Upper lobe of right lung (tissue), 1 donor: ENCODE results near the gene LHCGR. TPM values are rescaled to one million over a fixed set of nuclear protein-coding genes. Genes with fewer than 3 reads are reported as not detected.

Source experiments
- ATAC-seq: fragments of 200-7000 bp; cut with Tn5 transposase; one replicate; pipeline ENCODE4 v1.9.1; 2020; ENCODE audit warnings: mild to moderate bottlenecking, moderate library complexity
- DNase-seq: peaks from one replicate; pipeline ENCODE4 v3.0.0-alpha.2; 2020
- H3K27ac ChIP-seq: fragments of 200-600 bp; one replicate; pipeline ENCODE4 v1.8.0; 2022
- H3K27me3 ChIP-seq: fragments of 200-600 bp; one replicate; pipeline ENCODE4 v1.8.0; 2022; ENCODE audit warnings: mild to moderate bottlenecking
- H3K36me3 ChIP-seq: fragments of 200-600 bp; one replicate; pipeline ENCODE4 v1.8.0; 2022
- H3K4me1 ChIP-seq: fragments of 200-600 bp; one replicate; pipeline ENCODE4 v1.8.0; 2022
- H3K4me3 ChIP-seq: fragments of 200-600 bp; one replicate; pipeline ENCODE4 v1.8.0; 2022; ENCODE audit warnings: mild to moderate bottlenecking
- H3K9me3 ChIP-seq: fragments of 200-600 bp; one replicate; pipeline ENCODE4 v1.8.0; 2022
- CTCF ChIP-seq: fragments of 200-600 bp; IDR thresholded peaks from one replicate; pipeline ENCODE4 v1.8.0; 2022; ENCODE audit warnings: antibody characterized with exemption
- intact Hi-C: fragments of 100-400 bp; cut with DNase I; formaldehyde crosslinking; loops from one replicate; pipeline ENCODE4 v1.11.0; 2022
- total RNA-seq: library from RNA; stranded (reverse); fragmentation: NEBNext Ultra II Directional; extraction: Animal tissue kit (Norgen Biotek cat#: 25700); gene quantifications from one replicate; pipeline ENCODE4 v1.2.1, GENCODE V29; 2021
- donor health status: DM: no; HTN: yes; CAD: no; lungs with severe emphysema.

The LHCGR gene
- total RNA-seq, 1 donor from 2014 or later: not detected

DNA sequence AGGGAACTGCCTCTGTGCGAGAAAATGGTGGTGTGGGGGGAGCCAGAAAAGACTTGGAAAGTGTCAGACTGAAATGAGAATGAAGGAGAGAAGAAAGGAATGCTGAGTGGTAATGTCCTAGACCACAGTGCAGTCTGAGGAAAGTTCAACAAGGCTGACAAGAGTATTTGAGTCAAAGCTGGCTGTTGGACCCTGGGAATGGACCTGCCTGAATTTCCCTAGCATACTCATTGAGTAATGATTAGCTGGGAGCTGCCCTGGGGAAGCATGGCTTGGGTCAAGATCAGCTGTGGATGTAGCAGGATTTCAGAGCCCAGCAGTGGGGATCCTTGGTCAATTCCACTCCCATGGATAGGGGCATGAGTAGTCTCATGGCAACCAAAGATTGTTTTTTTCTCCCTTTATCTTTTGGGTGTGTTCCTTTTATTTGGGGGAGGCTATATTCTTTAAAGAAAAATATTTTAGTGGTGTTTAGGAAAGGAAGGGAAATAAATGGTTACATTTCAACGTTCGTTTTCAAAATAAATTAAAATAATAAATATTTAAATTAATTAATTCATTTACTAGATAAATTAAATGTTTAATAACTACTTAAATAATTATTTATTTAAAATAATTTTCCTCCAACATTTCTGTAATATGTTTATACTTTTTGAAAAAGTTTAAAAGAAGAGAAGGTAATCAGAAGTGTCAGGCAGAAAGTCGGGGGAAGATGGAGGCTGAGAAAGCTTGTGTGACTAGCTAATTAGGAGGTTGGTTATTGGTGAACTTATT lies 15.9 kb upstream of the LHCGR start:
- TF ChIP-seq CTCF: no peak
- Histone ChIP-seq H3K27me3 (no peaks in the 10 kb centered on the region), H3K4me1 (no peaks in the 10 kb centered on the region), H3K9me3 (no peaks in the 10 kb centered on the region), H3K4me3 (no peak overlapping the region), H3K36me3 (no peaks in the 10 kb centered on the region), H3K27ac (no peak overlapping the region)
- no peak for ATAC-seq
- DNase-seq: no peak
- intact Hi-C loops: no loop called here

DNA sequence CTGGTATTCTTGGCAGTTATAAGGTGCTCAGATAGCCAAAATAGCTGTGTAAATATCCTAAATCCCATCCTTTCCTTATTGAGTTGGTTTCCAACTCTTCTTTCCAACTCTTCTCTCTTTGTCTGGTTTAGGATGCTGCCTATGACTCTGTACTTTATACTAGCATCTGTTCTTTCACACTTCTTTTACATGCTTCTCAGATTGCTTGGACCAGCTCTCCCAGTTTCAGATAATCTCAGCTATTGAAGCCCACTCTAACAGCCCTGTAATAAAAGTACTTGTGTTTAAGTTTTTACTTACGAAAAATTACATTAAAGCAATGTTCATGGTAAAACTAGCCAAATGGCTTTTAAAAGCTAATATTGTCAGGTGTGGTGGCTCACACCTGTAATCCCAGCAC lies 14.7 kb upstream of the LHCGR start:
- H3K27ac ChIP-seq: no peak overlapping the region
- no peaks in the 10 kb centered on the region for H3K27me3 ChIP-seq
- no peak for DNase-seq

GRCh38 chr2:48768669-48769068 lies 13.1 kb upstream of the LHCGR start:
- TF ChIP-seq CTCF: no peak
- Histone ChIP-seq H3K9me3 (no peaks in the 10 kb centered on the region), H3K4me1 (no peaks in the 10 kb centered on the region), H3K27me3 (no peaks in the 10 kb centered on the region), H3K4me3 (no peak overlapping the region), H3K27ac (no peak overlapping the region), H3K36me3 (no peaks in the 10 kb centered on the region)
- DNase-seq: no peak
- ATAC-seq: peak; percentile 47
- intact Hi-C loops: no loop called here

More for the DNA sequence above, 14.7 kb upstream of the LHCGR start:
- intact Hi-C loops: no loop called here
- H3K9me3 ChIP-seq: no peaks in the 10 kb centered on the region
- H3K36me3 ChIP-seq: no peaks in the 10 kb centered on the region
- no peak for ATAC-seq
- no peak overlapping the region for H3K4me3 ChIP-seq
- no peaks in the 10 kb centered on the region for H3K4me1 ChIP-seq
- TF ChIP-seq CTCF: no peak

- no peak for DNase-seq
- intact Hi-C loops: no loop called here
- no peaks in the 10 kb centered on the region for H3K36me3 ChIP-seq
- no peak overlapping the region for H3K4me3 ChIP-seq
- no peaks in the 10 kb centered on the region for H3K9me3 ChIP-seq
- no peak for ATAC-seq
- H3K27me3 ChIP-seq: no peaks in the 10 kb centered on the region
- no peaks in the 10 kb centered on the region for H3K4me1 ChIP-seq
- no peak overlapping the region for H3K27ac ChIP-seq
- no peak for TF ChIP-seq CTCF
Observed at GRCh38 chr2:48767330-48767729, 11.8 kb upstream of the LHCGR start.

DNA sequence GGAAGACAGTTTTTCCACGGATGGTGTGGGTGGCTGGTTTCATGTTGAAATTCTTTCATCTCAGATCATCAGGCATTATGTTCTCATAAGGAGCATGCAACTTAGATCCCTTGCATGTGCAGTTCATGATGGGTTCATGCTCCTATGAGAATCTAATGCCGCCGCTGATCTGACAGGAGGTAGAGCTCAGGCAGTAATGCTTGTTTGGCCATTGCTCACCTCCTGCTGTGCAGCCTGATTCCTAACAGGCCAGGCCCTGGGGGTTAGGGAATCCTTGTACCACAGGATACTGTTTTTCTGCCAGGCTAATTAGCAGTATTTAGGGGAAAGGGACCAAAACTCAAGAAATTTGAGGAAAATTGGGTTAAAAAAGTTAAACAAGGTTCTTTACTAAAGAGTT lies 5.3 kb upstream of the LHCGR start:
- DNase-seq (no peak), ATAC-seq (no peak)
- Histone ChIP-seq H3K4me1 (no peaks in the 10 kb centered on the region), H3K36me3 (no peaks in the 10 kb centered on the region), H3K4me3 (no peak overlapping the region), H3K27ac (no peak overlapping the region), H3K9me3 (no peaks in the 10 kb centered on the region), H3K27me3 (peaks cover 9% of the 10 kb centered on the region)
- intact Hi-C loops: no loop called here
- TF ChIP-seq CTCF: no peak
